ENCODE data around the gene EGFL6. TPM values are rescaled to one million over a fixed set of nuclear protein-coding genes. Genes with fewer than 3 reads are reported as not detected.
A peak's percentile ranks its signal among the peaks of the same experiment; 100 is the strongest.
"Not testable (repeated sequence)": the region's sequence is repeated elsewhere in the genome, so short reads cannot be mapped to it uniquely, and the experiment has no call there.

The EGFL6 gene
- polyA plus RNA-seq, 1 experiment: not detected

- CTCF ChIA-PET: interaction anchor here (0.8 kb wide), 1 partner anchor 366 kb away, joined by 3 read pairs; the partner anchor contains the start of gene GEMIN8
- H3K4me3 ChIP-seq (ENCODE audit: low read depth, low read length): no peak overlapping the region
- TF ChIP-seq CTCF (IDR thresholded peaks at IDR 0.05; ENCODE audit: insufficient read depth, low read depth, low read length): no peak
- H3K27me3 ChIP-seq (ENCODE audit: control insufficient read depth, insufficient read depth, low read length): no peaks in the 10 kb centered on the region
- no peak for DNase-seq (ENCODE audit: low read depth)
- POLR2A ChIA-PET: no interaction called here
- no peaks in the 10 kb centered on the region for H3K36me3 ChIP-seq (ENCODE audit: control insufficient read depth, insufficient read depth, low read length)
Measured at GRCh38 chrX:13664020-13664419, 94.6 kb downstream of the EGFL6 start.

- H3K4me3 ChIP-seq (ENCODE audit: low read depth, low read length): no peak overlapping the region
- H3K27me3 ChIP-seq (ENCODE audit: control insufficient read depth, insufficient read depth, low read length): no peaks in the 10 kb centered on the region
- no peak for DNase-seq (ENCODE audit: low read depth)
- TF ChIP-seq CTCF (IDR thresholded peaks at IDR 0.05; ENCODE audit: insufficient read depth, low read depth, low read length): no peak
- POLR2A ChIA-PET: no interaction called here
- H3K36me3 ChIP-seq (ENCODE audit: control insufficient read depth, insufficient read depth, low read length): no peaks in the 10 kb centered on the region
- CTCF ChIA-PET: no interaction called here
Measured at GRCh38 chrX:13666836-13667235, 97.4 kb downstream of the EGFL6 start.

- ChIA-PET POLR2A (no interaction called here), CTCF (no interaction called here)
- no peak for TF ChIP-seq CTCF (IDR thresholded peaks at IDR 0.05; ENCODE audit: insufficient read depth, low read depth, low read length)
- DNase-seq (ENCODE audit: low read depth): no peak
- no peaks in the 10 kb centered on the region for H3K36me3 ChIP-seq (ENCODE audit: control insufficient read depth, insufficient read depth, low read length)
- no peak overlapping the region for H3K4me3 ChIP-seq (ENCODE audit: low read depth, low read length)
- H3K27me3 ChIP-seq (ENCODE audit: control insufficient read depth, insufficient read depth, low read length): no peaks in the 10 kb centered on the region
Measured at GRCh38 chrX:13667919-13668318, 98.5 kb downstream of the EGFL6 start.

- CTCF ChIA-PET: no interaction called here
- H3K27me3 ChIP-seq (ENCODE audit: control insufficient read depth, insufficient read depth, low read length): no peaks in the 10 kb centered on the region
- H3K4me3 ChIP-seq (ENCODE audit: low read depth, low read length): no peak overlapping the region
- no peak for TF ChIP-seq CTCF (IDR thresholded peaks at IDR 0.05; ENCODE audit: insufficient read depth, low read depth, low read length)
- H3K36me3 ChIP-seq (ENCODE audit: control insufficient read depth, insufficient read depth, low read length): no peaks in the 10 kb centered on the region
- POLR2A ChIA-PET: no interaction called here
- DNase-seq (ENCODE audit: low read depth): peak; percentile 90
Measured at GRCh38 chrX:13669246-13669737, 99.9 kb downstream of the EGFL6 start.

GRCh38 chrX:13669755-13670154 lies 100.4 kb downstream of the EGFL6 start:
- CTCF ChIA-PET; POLR2A ChIA-PET; H3K27me3 ChIP-seq (ENCODE audit: control insufficient read depth, insufficient read depth, low read length); DNase-seq (ENCODE audit: low read depth); H3K4me3 ChIP-seq (ENCODE audit: low read depth, low read length); H3K36me3 ChIP-seq (ENCODE audit: control insufficient read depth, insufficient read depth, low read length): not testable (repeated sequence)

GRCh38 chrX:13670197-13670596 lies 100.8 kb downstream of the EGFL6 start:
- ChIA-PET CTCF (no interaction called here), POLR2A (no interaction called here)
- DNase-seq (ENCODE audit: low read depth): no peak
- H3K4me3 ChIP-seq (ENCODE audit: low read depth, low read length): no peak overlapping the region
- TF ChIP-seq CTCF (IDR thresholded peaks at IDR 0.05; ENCODE audit: insufficient read depth, low read depth, low read length): no peak
- no peaks in the 10 kb centered on the region for H3K36me3 ChIP-seq (ENCODE audit: control insufficient read depth, insufficient read depth, low read length)
- no peaks in the 10 kb centered on the region for H3K27me3 ChIP-seq (ENCODE audit: control insufficient read depth, insufficient read depth, low read length)
